Tibial nerve (tissue), 4 donors: ENCODE data around the gene MCF2L2. TPM values are rescaled to one million over a fixed set of nuclear protein-coding genes. Genes with fewer than 3 reads are reported as not detected.

Experiments
- DNase-seq, 2 donors: peaks; one replicate each; pipeline ENCODE4 v3.0.0-alpha.2; 2019; ENCODE audit warnings: low spot score in 2 of 2
- H3K27ac ChIP-seq, 4 donors: fragments of 200-600 bp; sonication (generic) in 3 of 4; one replicate each; pipeline ENCODE4 v1.5.1; 2017 to 2019; ENCODE audit warnings: mild to moderate bottlenecking in 1 of 4
- H3K27me3 ChIP-seq, 2 donors: fragments of 200-600 bp; sonication (generic) in 1 of 2; one replicate each; pipeline versions ENCODE4 v1.5.1 to v1.6.0; 2017 to 2019
- H3K36me3 ChIP-seq, 3 donors: fragments of 200-600 bp; sonication (generic); one replicate each; pipeline ENCODE4 v1.5.1; 2018 to 2019
- H3K4me1 ChIP-seq, 4 donors: fragments of 200-600 bp; sonication (generic) in 3 of 4; one replicate each; pipeline ENCODE4 v1.5.1; 2017 to 2019
- H3K4me3 ChIP-seq, 4 donors: fragments of 200-600 bp; sonication (generic) in 3 of 4; one replicate each; pipeline ENCODE4 v1.5.1; 2017 to 2019; ENCODE audit warnings: mild to moderate bottlenecking in 1 of 4, moderate library complexity in 1 of 4
- H3K9me3 ChIP-seq, 4 donors: fragments of 200-600 bp; sonication (generic) in 3 of 4; one replicate each; pipeline ENCODE4 v1.5.1; 2017 to 2019
- CTCF ChIP-seq, 5 experiments: fragments of 200-600 bp in 3 of 5; fragments of 450-650 bp in 2 of 5; sonication (generic) in 3 of 5; IDR thresholded peaks; one replicate each; pipeline ENCODE4 v1.5.1; 2016 to 2019; ENCODE audit warnings: antibody characterized with exemption in 5 of 5, mild to moderate bottlenecking in 3 of 5, moderate library complexity in 2 of 5
- EP300 ChIP-seq, 2 donors: sonication (generic); formaldehyde crosslinking; IDR thresholded peaks; one replicate each; pipeline ENCODE4 v1.6.1; 2017; ENCODE audit warnings: antibody characterized with exemption in 2 of 2, mild to moderate bottlenecking in 1 of 2
- POLR2A ChIP-seq, 2 donors: fragments of 450-650 bp; IDR thresholded peaks; one replicate each; pipeline ENCODE4 v1.6.1; 2017; ENCODE audit warnings: antibody characterized with exemption in 2 of 2, mild to moderate bottlenecking in 2 of 2, moderate library complexity in 2 of 2
- WGBS, 2 donors: methylation state at CpG; one replicate each; pipeline ENCODE4 v1.1.5; 2018; 5-methylcytosine and 5-hydroxymethylcytosine counted together
- total RNA-seq, 4 donors: library from RNA; depleted of rRNA; stranded (reverse); fragments of >200 nt; gene quantifications; one replicate each; pipeline ENCODE4 v1.1.0, GENCODE V29; 2016

MCF2L2 gene
- total RNA-seq, 4 donors from 2014 or later, result 0.90 to 24.9 (median 1.8) TPM

- Histone ChIP-seq H3K4me1 (peaks cover 0 to 45% (median 17%) of the 10 kb centered on the region in 4 donors), H3K4me3 (no peak overlapping the region), H3K36me3 (peaks cover 0 to 16% (median 0%) of the 10 kb centered on the region in 3 donors), H3K27ac (peak overlapping the region in 2 of 4 donors; percentile 81 to 89), H3K9me3 (no peaks in the 10 kb centered on the region), H3K27me3 (no peaks in the 10 kb centered on the region)
- no peak for DNase-seq
- TF ChIP-seq POLR2A (IDR thresholded peaks at IDR 0.05) (no peak), CTCF (IDR thresholded peaks at IDR 0.05) (no peak), EP300 (IDR thresholded peaks at IDR 0.05) (no peak)
- 89 to 94% methylated on average over 13 of the region's 13 CpGs for WGBS, 2 donors
These were observed 159.1 kb downstream of the MCF2L2 start for GRCh38 chr3:183269345-183269744.

- DNase-seq, result no peak
- H3K27me3 ChIP-seq, result no peaks in the 10 kb centered on the region
- H3K4me3 ChIP-seq, result no peak overlapping the region
- TF ChIP-seq POLR2A (IDR thresholded peaks at IDR 0.05), result no peak
- TF ChIP-seq CTCF (IDR thresholded peaks at IDR 0.05), result no peak
- TF ChIP-seq EP300 (IDR thresholded peaks at IDR 0.05), result no peak
- H3K27ac ChIP-seq, result peak overlapping the region in 3 of 4 donors; percentile 75 to 89 (median 81)
- H3K4me1 ChIP-seq, result peaks cover 0 to 53% (median 21%) of the 10 kb centered on the region in 4 donors
- 68% methylated on average over 5 of the region's 5 CpGs for WGBS, 2 donors
- H3K9me3 ChIP-seq, result no peaks in the 10 kb centered on the region
- peaks cover 0 to 16% (median 0%) of the 10 kb centered on the region in 3 donors for H3K36me3 ChIP-seq
These were observed 160.1 kb downstream of the MCF2L2 start for GRCh38 chr3:183268366-183268765.

- Histone ChIP-seq H3K4me1 (peaks cover 0 to 56% (median 21%) of the 10 kb centered on the region in 4 donors), H3K27ac (peak overlapping the region in 3 of 4 donors; percentile 75 to 89 (median 81)), H3K9me3 (no peaks in the 10 kb centered on the region), H3K4me3 (no peak overlapping the region), H3K27me3 (no peaks in the 10 kb centered on the region), H3K36me3 (peaks cover 0 to 16% (median 0%) of the 10 kb centered on the region in 3 donors)
- TF ChIP-seq EP300 (IDR thresholded peaks at IDR 0.05), result no peak
- TF ChIP-seq CTCF (IDR thresholded peaks at IDR 0.05), result no peak
- TF ChIP-seq POLR2A (IDR thresholded peaks at IDR 0.05), result no peak
- no peak for DNase-seq
- 91 to 95% methylated on average over 5 of the region's 5 CpGs for WGBS, 2 donors
These were observed 161.3 kb downstream of the MCF2L2 start for GRCh38 chr3:183267140-183267539.

- H3K27me3 ChIP-seq, result no peaks in the 10 kb centered on the region
- 81 to 86% methylated on average over 3 of the region's 3 CpGs for WGBS, 2 donors
- no peak for DNase-seq
- peaks cover 0 to 16% (median 0%) of the 10 kb centered on the region in 3 donors for H3K36me3 ChIP-seq
- H3K27ac ChIP-seq, result peak overlapping the region in 3 of 4 donors; percentile 75 to 89 (median 81)
- TF ChIP-seq EP300 (IDR thresholded peaks at IDR 0.05), result no peak
- TF ChIP-seq CTCF (IDR thresholded peaks at IDR 0.05), result no peak
- no peak for TF ChIP-seq POLR2A (IDR thresholded peaks at IDR 0.05)
- H3K9me3 ChIP-seq, result no peaks in the 10 kb centered on the region
- peaks cover 0 to 58% (median 22%) of the 10 kb centered on the region in 4 donors for H3K4me1 ChIP-seq
- peak overlapping the region in 1 of 4 donors; percentile 22 for H3K4me3 ChIP-seq
These were observed 162.0 kb downstream of the MCF2L2 start for GRCh38 chr3:183266454-183266853.

- peak overlapping the region in 2 of 4 donors; percentile 14 to 22 for H3K4me3 ChIP-seq
- peaks cover 0 to 64% (median 24%) of the 10 kb centered on the region in 4 donors for H3K4me1 ChIP-seq
- TF ChIP-seq POLR2A (IDR thresholded peaks at IDR 0.05) (no peak), EP300 (IDR thresholded peaks at IDR 0.05) (peak in 1 of 2 donors; percentile 25)
- peak overlapping the region; percentile 67 to 89 (median 78) for H3K27ac ChIP-seq
- H3K36me3 ChIP-seq, result peaks cover 0 to 16% (median 0%) of the 10 kb centered on the region in 3 donors
- WGBS, 2 donors, result 23 to 34% methylated on average over 5 of the region's 5 CpGs
- DNase-seq, result no peak
- no peaks in the 10 kb centered on the region for H3K9me3 ChIP-seq
- no peaks in the 10 kb centered on the region for H3K27me3 ChIP-seq
These were observed 162.5 kb downstream of the MCF2L2 start for GRCh38 chr3:183265834-183266417.
